Measurements from ENCODE around the gene UGT2B7.

UGT2B7 gene

GRCh38 chr4:69064391-69064790 is 31.9 kb upstream of the UGT2B7 start:
- Histone ChIP-seq H3K27me3 (ENCODE audit: insufficient read depth, low read length) (no peaks in the 10 kb centered on the region), H3K4me3 (ENCODE audit: low read length) (no peak overlapping the region), H2AFZ (ENCODE audit: low read depth, low read length) (no peak overlapping the region), H3K9me3 (ENCODE audit: low read length) (no peaks in the 10 kb centered on the region), H3K36me3 (ENCODE audit: insufficient read depth, low read length) (no peaks in the 10 kb centered on the region), H3K4me1 (ENCODE audit: insufficient read depth, low read length) (no peaks in the 10 kb centered on the region)

GRCh38 chr4:69066945-69067344 is 29.3 kb upstream of the UGT2B7 start:
- no peaks in the 10 kb centered on the region for H3K9me3 ChIP-seq (ENCODE audit: low read length)
- H3K4me3 ChIP-seq (ENCODE audit: low read length) = no peak overlapping the region
- peak overlapping the region; percentile 51 for H2AFZ ChIP-seq (ENCODE audit: low read depth, low read length)
- H3K27me3 ChIP-seq (ENCODE audit: insufficient read depth, low read length) = no peaks in the 10 kb centered on the region
- H3K36me3 ChIP-seq (ENCODE audit: insufficient read depth, low read length) = no peaks in the 10 kb centered on the region
- H3K4me1 ChIP-seq (ENCODE audit: insufficient read depth, low read length) = no peaks in the 10 kb centered on the region

DNA sequence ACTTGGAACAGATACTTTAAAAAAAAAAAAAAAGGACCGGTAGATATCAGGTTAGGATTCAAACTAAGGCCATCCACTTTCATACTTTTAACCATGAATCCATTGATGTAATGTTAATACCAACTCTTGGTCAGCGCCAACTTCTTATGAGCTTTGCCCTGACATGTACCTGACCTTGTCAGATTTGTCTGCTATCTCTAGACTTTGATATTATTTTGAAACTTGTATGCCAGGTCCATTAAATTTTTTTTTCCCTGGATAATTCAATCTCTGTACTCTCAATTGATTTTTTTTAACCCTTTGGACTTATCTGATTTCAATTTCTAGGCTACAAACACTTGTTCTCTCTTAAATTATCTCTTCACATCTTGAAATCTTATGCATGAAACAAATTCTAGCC is 27.2 kb upstream of the UGT2B7 start:
- no peaks in the 10 kb centered on the region for H3K4me1 ChIP-seq (ENCODE audit: insufficient read depth, low read length)
- H2AFZ ChIP-seq (ENCODE audit: low read depth, low read length) = no peak overlapping the region
- H3K27me3 ChIP-seq (ENCODE audit: insufficient read depth, low read length) = no peaks in the 10 kb centered on the region
- H3K36me3 ChIP-seq (ENCODE audit: insufficient read depth, low read length) = no peaks in the 10 kb centered on the region
- H3K4me3 ChIP-seq (ENCODE audit: low read length) = no peak overlapping the region
- H3K9me3 ChIP-seq (ENCODE audit: low read length) = no peaks in the 10 kb centered on the region

DNA sequence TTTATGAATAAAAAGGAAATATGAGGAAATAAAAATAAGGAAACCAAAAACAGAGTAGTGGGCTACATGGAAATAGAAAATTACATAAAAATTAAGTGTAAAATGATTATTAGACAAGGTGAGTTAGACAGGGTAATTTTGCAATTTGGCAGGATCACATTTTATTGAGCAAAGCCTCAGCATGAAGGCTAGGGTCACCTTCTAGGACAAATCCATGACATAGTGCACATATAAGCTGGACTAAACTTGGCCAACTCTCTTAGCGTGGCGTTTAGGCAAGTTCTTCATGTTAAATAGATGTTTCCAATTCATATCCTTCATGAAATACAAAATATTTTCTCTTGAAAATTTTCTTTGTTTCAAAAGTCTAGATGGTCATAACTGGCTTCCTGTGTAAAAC is 25.7 kb upstream of the UGT2B7 start:
- Histone ChIP-seq H2AFZ (ENCODE audit: low read depth, low read length) (no peak overlapping the region), H3K9me3 (ENCODE audit: low read length) (no peaks in the 10 kb centered on the region), H3K36me3 (ENCODE audit: insufficient read depth, low read length) (no peaks in the 10 kb centered on the region), H3K27me3 (ENCODE audit: insufficient read depth, low read length) (no peaks in the 10 kb centered on the region), H3K4me3 (ENCODE audit: low read length) (no peak overlapping the region), H3K4me1 (ENCODE audit: insufficient read depth, low read length) (no peaks in the 10 kb centered on the region)

DNA sequence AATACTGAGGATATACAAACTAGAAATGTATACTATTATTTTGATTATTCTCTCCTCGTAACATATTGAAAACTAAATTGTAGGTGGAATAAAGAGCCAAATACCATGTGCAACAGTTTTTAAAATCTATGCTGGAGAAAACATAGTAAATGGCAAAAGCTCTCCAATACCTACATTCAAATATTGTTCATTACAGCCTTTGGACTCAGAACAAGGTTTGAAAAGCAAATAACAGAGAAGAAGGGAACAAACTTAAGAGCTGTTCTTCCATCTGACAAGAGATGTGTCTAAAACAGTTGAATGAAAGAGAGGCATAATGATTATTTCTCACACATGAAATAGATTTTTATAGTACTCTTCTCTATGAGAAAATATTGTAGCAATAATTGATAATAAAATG is 25.0 kb upstream of the UGT2B7 start:
- Histone ChIP-seq H2AFZ (ENCODE audit: low read depth, low read length) (no peak overlapping the region), H3K4me3 (ENCODE audit: low read length) (no peak overlapping the region), H3K9me3 (ENCODE audit: low read length) (no peaks in the 10 kb centered on the region), H3K36me3 (ENCODE audit: insufficient read depth, low read length) (no peaks in the 10 kb centered on the region), H3K27me3 (ENCODE audit: insufficient read depth, low read length) (no peaks in the 10 kb centered on the region), H3K4me1 (ENCODE audit: insufficient read depth, low read length) (no peaks in the 10 kb centered on the region)

DNA sequence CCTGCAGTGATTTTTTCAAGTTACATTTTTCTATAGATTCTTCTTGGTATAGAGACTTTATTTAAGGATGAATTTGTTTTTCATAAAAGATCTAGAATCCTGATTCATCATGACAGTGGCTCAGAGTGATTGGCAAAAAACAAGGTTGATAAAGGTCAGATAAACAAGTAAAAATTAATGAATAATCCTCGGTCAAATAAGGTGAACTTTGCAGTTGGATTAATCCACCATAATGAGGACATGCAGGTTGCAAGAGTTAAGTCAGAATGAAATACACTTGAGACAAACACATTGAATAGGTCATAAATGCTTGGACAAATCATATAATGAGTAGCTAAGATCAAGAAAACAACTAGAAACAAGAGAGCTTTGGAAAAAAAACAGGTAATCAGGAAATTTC is 22.9 kb upstream of the UGT2B7 start:
- Histone ChIP-seq H3K4me1 (ENCODE audit: insufficient read depth, low read length) (no peaks in the 10 kb centered on the region), H2AFZ (ENCODE audit: low read depth, low read length) (no peak overlapping the region), H3K4me3 (ENCODE audit: low read length) (no peak overlapping the region), H3K27me3 (ENCODE audit: insufficient read depth, low read length) (no peaks in the 10 kb centered on the region), H3K36me3 (ENCODE audit: insufficient read depth, low read length) (no peaks in the 10 kb centered on the region), H3K9me3 (ENCODE audit: low read length) (no peaks in the 10 kb centered on the region)

- H3K27me3 ChIP-seq (ENCODE audit: insufficient read depth, low read length) = no peaks in the 10 kb centered on the region
- H3K36me3 ChIP-seq (ENCODE audit: insufficient read depth, low read length) = no peaks in the 10 kb centered on the region
- H3K4me3 ChIP-seq (ENCODE audit: low read length) = no peak overlapping the region
- H3K9me3 ChIP-seq (ENCODE audit: low read length) = no peaks in the 10 kb centered on the region
- H2AFZ ChIP-seq (ENCODE audit: low read depth, low read length) = no peak overlapping the region
- no peaks in the 10 kb centered on the region for H3K4me1 ChIP-seq (ENCODE audit: insufficient read depth, low read length)
Observed at GRCh38 chr4:69075061-69075792, 21.0 kb upstream of the UGT2B7 start.

GRCh38 chr4:69078852-69079251 is 17.4 kb upstream of the UGT2B7 start:
- Histone ChIP-seq H3K36me3 (ENCODE audit: insufficient read depth, low read length) (no peaks in the 10 kb centered on the region), H3K4me3 (ENCODE audit: low read length) (no peak overlapping the region), H2AFZ (ENCODE audit: low read depth, low read length) (no peak overlapping the region), H3K4me1 (ENCODE audit: insufficient read depth, low read length) (no peaks in the 10 kb centered on the region), H3K27me3 (ENCODE audit: insufficient read depth, low read length) (no peaks in the 10 kb centered on the region), H3K9me3 (ENCODE audit: low read length) (no peaks in the 10 kb centered on the region)

- Histone ChIP-seq H3K36me3 (ENCODE audit: insufficient read depth, low read length) (no peaks in the 10 kb centered on the region), H3K27me3 (ENCODE audit: insufficient read depth, low read length) (no peaks in the 10 kb centered on the region), H2AFZ (ENCODE audit: low read depth, low read length) (no peak overlapping the region), H3K9me3 (ENCODE audit: low read length) (peaks cover 2% of the 10 kb centered on the region), H3K4me3 (ENCODE audit: low read length) (no peak overlapping the region), H3K4me1 (ENCODE audit: insufficient read depth, low read length) (no peaks in the 10 kb centered on the region)
Observed at GRCh38 chr4:69088473-69088872, 7.8 kb upstream of the UGT2B7 start.

- Histone ChIP-seq H3K4me3 (ENCODE audit: low read length) (no peak overlapping the region), H2AFZ (ENCODE audit: low read depth, low read length) (no peak overlapping the region), H3K36me3 (ENCODE audit: insufficient read depth, low read length) (no peaks in the 10 kb centered on the region), H3K9me3 (ENCODE audit: low read length) (peaks cover 2% of the 10 kb centered on the region), H3K4me1 (ENCODE audit: insufficient read depth, low read length) (no peaks in the 10 kb centered on the region), H3K27me3 (ENCODE audit: insufficient read depth, low read length) (no peaks in the 10 kb centered on the region)
Observed at GRCh38 chr4:69089388-69089787, 6.9 kb upstream of the UGT2B7 start.

DNA sequence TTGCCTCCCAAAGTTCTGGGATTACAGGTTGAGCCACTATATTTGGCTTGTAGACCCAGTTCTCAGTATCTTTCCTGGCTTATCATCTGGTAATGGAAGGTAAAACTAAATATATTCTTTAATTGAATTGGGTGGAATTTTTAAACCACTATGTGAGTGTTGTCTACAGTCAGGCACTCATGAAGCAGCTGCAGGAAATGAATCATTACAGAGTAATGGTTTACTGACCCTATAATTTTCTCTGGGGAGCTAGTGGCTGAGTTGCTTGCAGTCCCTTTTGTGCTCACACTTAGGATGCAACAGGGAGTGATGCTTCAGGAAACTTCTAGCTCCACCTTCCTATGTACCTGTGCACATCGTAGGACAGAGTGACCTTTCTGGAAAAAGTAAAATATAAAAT is 4.1 kb upstream of the UGT2B7 start:
- Histone ChIP-seq H3K4me3 (ENCODE audit: low read length) (no peak overlapping the region), H3K4me1 (ENCODE audit: insufficient read depth, low read length) (no peaks in the 10 kb centered on the region), H2AFZ (ENCODE audit: low read depth, low read length) (no peak overlapping the region), H3K36me3 (ENCODE audit: insufficient read depth, low read length) (no peaks in the 10 kb centered on the region), H3K27me3 (ENCODE audit: insufficient read depth, low read length) (no peaks in the 10 kb centered on the region), H3K9me3 (ENCODE audit: low read length) (peaks cover 2% of the 10 kb centered on the region)

- H3K4me1 ChIP-seq (ENCODE audit: insufficient read depth, low read length) = no peaks in the 10 kb centered on the region
- no peaks in the 10 kb centered on the region for H3K36me3 ChIP-seq (ENCODE audit: insufficient read depth, low read length)
- H3K9me3 ChIP-seq (ENCODE audit: low read length) = peaks cover 2% of the 10 kb centered on the region
- H3K4me3 ChIP-seq (ENCODE audit: low read length) = no peak overlapping the region
- no peak overlapping the region for H2AFZ ChIP-seq (ENCODE audit: low read depth, low read length)
- H3K27me3 ChIP-seq (ENCODE audit: insufficient read depth, low read length) = no peaks in the 10 kb centered on the region
Observed at GRCh38 chr4:69092980-69093568, 3.2 kb upstream of the UGT2B7 start.

GRCh38 chr4:69093681-69094080 is 2.6 kb upstream of the UGT2B7 start:
- Histone ChIP-seq H3K36me3 (ENCODE audit: insufficient read depth, low read length) (no peaks in the 10 kb centered on the region), H3K4me3 (ENCODE audit: low read length) (no peak overlapping the region), H3K4me1 (ENCODE audit: insufficient read depth, low read length) (no peaks in the 10 kb centered on the region), H3K27me3 (ENCODE audit: insufficient read depth, low read length) (no peaks in the 10 kb centered on the region), H3K9me3 (ENCODE audit: low read length) (peaks cover 2% of the 10 kb centered on the region), H2AFZ (ENCODE audit: low read depth, low read length) (no peak overlapping the region)

DNA sequence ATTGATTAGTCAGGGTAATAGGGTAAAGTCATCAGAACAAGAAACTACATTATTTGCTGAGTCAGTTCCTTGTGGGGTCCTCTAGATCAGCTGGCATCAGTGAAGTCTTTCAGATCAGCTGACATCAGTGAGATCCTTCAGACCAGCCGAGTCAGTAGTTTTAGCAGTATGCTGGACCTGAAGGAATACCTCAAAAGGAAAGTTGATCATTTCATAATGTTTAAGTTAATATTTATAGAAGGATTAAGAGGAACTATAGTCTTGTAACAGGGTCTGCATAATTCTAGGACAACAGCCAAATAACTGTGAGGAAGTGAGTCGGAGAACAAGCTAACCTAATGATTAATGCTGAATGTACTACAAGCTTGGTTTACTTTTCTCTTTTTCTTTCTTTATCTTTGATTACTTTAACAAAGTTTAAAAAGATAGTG is 958 bp upstream of the UGT2B7 start:
- H3K36me3 ChIP-seq (ENCODE audit: insufficient read depth, low read length) = no peaks in the 10 kb centered on the region
- H3K4me1 ChIP-seq (ENCODE audit: insufficient read depth, low read length) = no peaks in the 10 kb centered on the region
- H2AFZ ChIP-seq (ENCODE audit: low read depth, low read length) = no peak overlapping the region
- H3K4me3 ChIP-seq (ENCODE audit: low read length) = no peak overlapping the region
- H3K27me3 ChIP-seq (ENCODE audit: insufficient read depth, low read length) = no peaks in the 10 kb centered on the region
- peaks cover 2% of the 10 kb centered on the region for H3K9me3 ChIP-seq (ENCODE audit: low read length)
